ENCODE results near the gene ITCH. TPM values are rescaled to one million over a fixed set of nuclear protein-coding genes. Genes with fewer than 3 reads are reported as not detected.

Gene ITCH
- polyA plus RNA-seq, 3 donors = 13.3 to 26.6 (median 19.9) TPM

GRCh38 chr20:34549291-34549928 is 186.3 kb downstream of the ITCH start:
- Mint-ChIP-seq H3K27me3 (ENCODE audit: low read depth in 3 of 3) (peaks cover 7 to 17% (median 8%) of the 10 kb centered on the region in 3 donors), H3K36me3 (no peaks in the 10 kb centered on the region), H3K4me1 (peaks cover 12% of the 10 kb centered on the region), H3K27ac (peak overlapping the region in 1 of 7 donors; percentile 54), H3K4me3 (peak overlapping the region in 1 of 2 donors; percentile 51), H3K9me3 (peaks cover 0 to 2% (median 0%) of the 10 kb centered on the region in 7 donors)
- H3K4me3 ChIP-seq (replicated peaks in 1 of 3; ENCODE audit: low read depth in 2 of 3, low read length in 3 of 3) = no peak overlapping the region
- DNase-seq = peak; percentile 27 to 36 (median 35)
- TF ChIP-seq CTCF (IDR thresholded peaks at IDR 0.05) = no peak
- H3K4me1 ChIP-seq (ENCODE audit: control insufficient read depth in 1 of 2, insufficient read depth in 2 of 2, low read length in 2 of 2) = peaks cover 5% of the 10 kb centered on the region in 2 donors
- H2AFZ ChIP-seq (ENCODE audit: insufficient read depth, low read depth, low read length, poor library complexity, severe bottlenecking) = no peak overlapping the region
- intact Hi-C loops (cut with micrococcal nuclease) = no loop called here
- H3K9me3 ChIP-seq (replicated peaks in 1 of 2; ENCODE audit: control insufficient read depth in 1 of 2, insufficient read depth in 1 of 2, low read length in 2 of 2) = no peaks in the 10 kb centered on the region
- no peaks in the 10 kb centered on the region for H4K20me1 ChIP-seq (ENCODE audit: insufficient read depth, low read length)
- H3K9ac ChIP-seq (ENCODE audit: insufficient read depth, low read length, poor library complexity, severe bottlenecking) = no peak overlapping the region
- H3K27me3 ChIP-seq (ENCODE audit: control insufficient read depth in 2 of 2, insufficient read depth in 2 of 2, low read length in 2 of 2) = peaks cover 0 to 3% of the 10 kb centered on the region in 2 donors
- H3K36me3 ChIP-seq (replicated peaks in 1 of 2; ENCODE audit: control insufficient read depth in 1 of 2, insufficient read depth in 2 of 2, low read length in 2 of 2) = no peaks in the 10 kb centered on the region
- H3K4me2 ChIP-seq (replicated peaks; ENCODE audit: extremely low read depth, low read length, poor library complexity, severe bottlenecking) = peak overlapping the region; percentile 14
- H3K79me2 ChIP-seq (ENCODE audit: insufficient read depth, low read length) = no peaks in the 10 kb centered on the region
- no peak overlapping the region for H3K27ac ChIP-seq (ENCODE audit: low read depth in 1 of 2, low read length in 2 of 2)
- WGBS (ENCODE audit: insufficient coverage) = 53% methylated on average over 16 of the region's 20 CpGs

GRCh38 chr20:34549929-34550305 is 186.8 kb downstream of the ITCH start:
- no peaks in the 10 kb centered on the region for H4K20me1 ChIP-seq (ENCODE audit: insufficient read depth, low read length)
- 94% methylated on average over 11 of the region's 13 CpGs for WGBS (ENCODE audit: insufficient coverage)
- no peaks in the 10 kb centered on the region for H3K36me3 ChIP-seq (replicated peaks in 1 of 2; ENCODE audit: control insufficient read depth in 1 of 2, insufficient read depth in 2 of 2, low read length in 2 of 2)
- H3K9ac ChIP-seq (ENCODE audit: insufficient read depth, low read length, poor library complexity, severe bottlenecking) = no peak overlapping the region
- H3K4me1 ChIP-seq (ENCODE audit: control insufficient read depth in 1 of 2, insufficient read depth in 2 of 2, low read length in 2 of 2) = peaks cover 0 to under 1% of the 10 kb centered on the region in 2 donors
- peaks cover 0 to under 1% of the 10 kb centered on the region in 2 donors for H3K27me3 ChIP-seq (ENCODE audit: control insufficient read depth in 2 of 2, insufficient read depth in 2 of 2, low read length in 2 of 2)
- no peak for DNase-seq
- no peak overlapping the region for H2AFZ ChIP-seq (ENCODE audit: insufficient read depth, low read depth, low read length, poor library complexity, severe bottlenecking)
- H3K27ac Mint-ChIP-seq = no peak overlapping the region
- no peak overlapping the region for H3K27ac ChIP-seq (ENCODE audit: low read depth in 1 of 2, low read length in 2 of 2)
- no peaks in the 10 kb centered on the region for H3K9me3 ChIP-seq (replicated peaks in 1 of 2; ENCODE audit: control insufficient read depth in 1 of 2, insufficient read depth in 1 of 2, low read length in 2 of 2)
- intact Hi-C loops (cut with micrococcal nuclease) = no loop called here
- no peaks in the 10 kb centered on the region for H3K79me2 ChIP-seq (ENCODE audit: insufficient read depth, low read length)
- no peak overlapping the region for H3K4me2 ChIP-seq (replicated peaks; ENCODE audit: extremely low read depth, low read length, poor library complexity, severe bottlenecking)
- peaks cover 8% of the 10 kb centered on the region for H3K4me1 Mint-ChIP-seq
- no peak for TF ChIP-seq CTCF (IDR thresholded peaks at IDR 0.05)
- peaks cover 3 to 13% (median 5%) of the 10 kb centered on the region in 3 donors for H3K27me3 Mint-ChIP-seq (ENCODE audit: low read depth in 3 of 3)
- H3K9me3 Mint-ChIP-seq = no peaks in the 10 kb centered on the region
- H3K4me3 ChIP-seq (replicated peaks in 1 of 3; ENCODE audit: low read depth in 2 of 3, low read length in 3 of 3) = no peak overlapping the region
- no peak overlapping the region for H3K4me3 Mint-ChIP-seq
- no peaks in the 10 kb centered on the region for H3K36me3 Mint-ChIP-seq
